ENCODE measurements around the gene PREB. TPM values are rescaled to one million over a fixed set of nuclear protein-coding genes. Genes with fewer than 3 reads are reported as not detected.

Gene PREB
- total RNA-seq, 1 experiment from 2014 or later = 65.3 TPM

- intact Hi-C loops (cut with micrococcal nuclease; ENCODE audit: unreplicated experiment) = no loop called here
Observed at GRCh38 chr2:27105981-27106380, 28.5 kb downstream of the PREB start.

DNA sequence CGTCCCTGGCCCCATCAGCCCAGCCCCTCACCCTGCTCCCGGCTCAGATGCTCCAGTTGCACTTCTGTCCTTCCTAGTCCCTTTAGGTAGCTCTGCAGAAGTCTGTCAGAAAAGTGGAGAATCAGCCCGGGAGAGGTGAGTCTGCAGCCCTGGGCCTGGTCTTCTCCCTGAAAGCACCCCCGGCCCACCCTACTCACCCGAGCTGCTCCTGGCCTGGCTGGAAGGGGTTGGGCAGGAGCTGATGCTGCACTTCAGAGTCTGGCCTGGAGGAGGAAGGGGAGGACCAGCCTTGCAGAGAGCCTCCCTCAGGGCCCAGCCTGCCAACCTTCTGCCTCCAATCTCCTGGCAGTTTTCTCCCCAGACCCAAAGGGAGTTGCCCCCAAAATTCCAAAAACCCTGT is 32.1 kb downstream of the PREB start:
- H3K27me3 ChIP-seq (replicated peaks; ENCODE audit: control insufficient read depth, insufficient read depth, low read length) = no peaks in the 10 kb centered on the region
- Mint-ChIP-seq H3K27me3 (ENCODE audit: insufficient read depth, unreplicated experiment) (no peaks in the 10 kb centered on the region), H3K27ac (ENCODE audit: unreplicated experiment) (no peak overlapping the region), H3K36me3 (ENCODE audit: insufficient read depth, unreplicated experiment) (no peaks in the 10 kb centered on the region), H3K4me3 (ENCODE audit: unreplicated experiment) (no peak overlapping the region), H3K4me1 (ENCODE audit: low read depth, unreplicated experiment) (no peaks in the 10 kb centered on the region), H3K9me3 (ENCODE audit: unreplicated experiment) (no peaks in the 10 kb centered on the region)
- no peaks in the 10 kb centered on the region for H3K4me1 ChIP-seq
- ChIA-PET CTCF (interaction anchor here (1.8 kb wide), 1 partner anchor 89 kb away, joined by 7 read pairs; no protein-coding TSS in a partner anchor), POLR2A (no interaction called here)
- H3K4me3 ChIP-seq (ENCODE audit: low read depth, low read length) = no peak overlapping the region
- DNase-seq = no peak
- no peak for TF ChIP-seq CTCF (IDR thresholded peaks at IDR 0.05; ENCODE audit: insufficient read depth in 1 of 2, low read depth in 1 of 2, low read length in 1 of 2, severe bottlenecking in 1 of 2, unreplicated experiment in 1 of 2)
- no peaks in the 10 kb centered on the region for H3K36me3 ChIP-seq (ENCODE audit: control insufficient read depth, insufficient read depth, low read length)
- BruUV-seq (replicated peaks) = no TSS peak
- no peaks in the 10 kb centered on the region for H3K9me3 ChIP-seq
- intact Hi-C loops (cut with micrococcal nuclease; ENCODE audit: unreplicated experiment) = no loop called here

More at GRCh38 chr2:27105981-27106380, 28.5 kb downstream of the PREB start:
- Histone ChIP-seq H3K4me1 (no peaks in the 10 kb centered on the region), H3K9me3 (no peaks in the 10 kb centered on the region), H3K27me3 (replicated peaks; ENCODE audit: control insufficient read depth, insufficient read depth, low read length) (no peaks in the 10 kb centered on the region), H3K36me3 (ENCODE audit: control insufficient read depth, insufficient read depth, low read length) (no peaks in the 10 kb centered on the region), H3K4me3 (ENCODE audit: low read depth, low read length) (no peak overlapping the region)
- POLR2A ChIA-PET = no interaction called here
- H3K4me1 Mint-ChIP-seq (ENCODE audit: low read depth, unreplicated experiment) = no peaks in the 10 kb centered on the region
- H3K27me3 Mint-ChIP-seq (ENCODE audit: insufficient read depth, unreplicated experiment) = no peaks in the 10 kb centered on the region
- no peaks in the 10 kb centered on the region for H3K9me3 Mint-ChIP-seq (ENCODE audit: unreplicated experiment)
- H3K36me3 Mint-ChIP-seq (ENCODE audit: insufficient read depth, unreplicated experiment) = no peaks in the 10 kb centered on the region
- no peak overlapping the region for H3K27ac Mint-ChIP-seq (ENCODE audit: unreplicated experiment)
- CTCF ChIA-PET = no interaction called here
- no peak overlapping the region for H3K4me3 Mint-ChIP-seq (ENCODE audit: unreplicated experiment)
- TF ChIP-seq CTCF (IDR thresholded peaks at IDR 0.05; ENCODE audit: insufficient read depth in 1 of 2, low read depth in 1 of 2, low read length in 1 of 2, severe bottlenecking in 1 of 2, unreplicated experiment in 1 of 2) = no peak
- DNase-seq = no peak
- BruUV-seq (replicated peaks) = no TSS peak

GRCh38 chr2:27100036-27100435 is 34.4 kb downstream of the PREB start:
- Mint-ChIP-seq H3K27ac (ENCODE audit: unreplicated experiment) (no peak overlapping the region), H3K4me1 (ENCODE audit: low read depth, unreplicated experiment) (no peaks in the 10 kb centered on the region), H3K36me3 (ENCODE audit: insufficient read depth, unreplicated experiment) (no peaks in the 10 kb centered on the region), H3K9me3 (ENCODE audit: unreplicated experiment) (no peaks in the 10 kb centered on the region), H3K27me3 (ENCODE audit: insufficient read depth, unreplicated experiment) (no peaks in the 10 kb centered on the region), H3K4me3 (ENCODE audit: unreplicated experiment) (no peak overlapping the region)
- no peak overlapping the region for H3K4me3 ChIP-seq (ENCODE audit: low read depth, low read length)
- no peaks in the 10 kb centered on the region for H3K9me3 ChIP-seq
- no peaks in the 10 kb centered on the region for H3K27me3 ChIP-seq (replicated peaks; ENCODE audit: control insufficient read depth, insufficient read depth, low read length)
- ChIA-PET CTCF (interaction anchor here (1.0 to 5.6 kb wide), 4 partner anchors 11 to 91 kb away, joined by 3 to 43 read pairs (median 4); no protein-coding TSS in a partner anchor), POLR2A (no interaction called here)
- no TSS peak for BruUV-seq (replicated peaks)
- no peak for TF ChIP-seq CTCF (IDR thresholded peaks at IDR 0.05; ENCODE audit: insufficient read depth in 1 of 2, low read depth in 1 of 2, low read length in 1 of 2, severe bottlenecking in 1 of 2, unreplicated experiment in 1 of 2)
- H3K4me1 ChIP-seq = peaks cover 7% of the 10 kb centered on the region
- intact Hi-C loops (cut with micrococcal nuclease; ENCODE audit: unreplicated experiment) = no loop called here
- no peak for DNase-seq
- H3K36me3 ChIP-seq (ENCODE audit: control insufficient read depth, insufficient read depth, low read length) = no peaks in the 10 kb centered on the region

Data from Caco-2 (cell line).